Stimulated activated CD4-positive, alpha-beta T cell treated with anti-CD3 and anti-CD28 coated beads, Interleukin-4, amount 100 ng/mL, for 4 hours (primary cell): ENCODE measurements around the gene SPTA1.

Source experiments
- DNase-seq, 2 experiments: peaks; one replicate each; pipeline ENCODE4 v3.0.0-alpha.2; 2020

Gene SPTA1

DNA sequence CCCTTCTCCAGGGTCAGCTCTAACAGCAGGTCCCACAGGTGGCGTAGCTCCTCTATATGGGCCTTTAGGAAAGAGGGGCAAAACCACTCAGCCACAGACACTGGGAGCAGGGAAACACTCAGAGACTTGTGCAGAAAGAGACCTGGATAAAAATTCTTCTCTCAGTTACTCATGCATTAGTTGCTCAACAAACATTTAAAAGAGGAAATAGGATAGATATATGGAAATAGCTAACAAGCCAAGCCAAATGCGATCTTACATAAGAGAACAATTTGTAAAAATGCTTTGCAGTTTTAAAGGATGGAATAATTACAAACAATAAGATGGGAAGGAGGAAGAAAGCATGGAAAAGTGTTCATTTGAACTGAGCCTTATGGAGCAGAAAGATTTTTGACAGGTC lies 4.9 kb downstream of the SPTA1 start:
- no peak for DNase-seq

DNA sequence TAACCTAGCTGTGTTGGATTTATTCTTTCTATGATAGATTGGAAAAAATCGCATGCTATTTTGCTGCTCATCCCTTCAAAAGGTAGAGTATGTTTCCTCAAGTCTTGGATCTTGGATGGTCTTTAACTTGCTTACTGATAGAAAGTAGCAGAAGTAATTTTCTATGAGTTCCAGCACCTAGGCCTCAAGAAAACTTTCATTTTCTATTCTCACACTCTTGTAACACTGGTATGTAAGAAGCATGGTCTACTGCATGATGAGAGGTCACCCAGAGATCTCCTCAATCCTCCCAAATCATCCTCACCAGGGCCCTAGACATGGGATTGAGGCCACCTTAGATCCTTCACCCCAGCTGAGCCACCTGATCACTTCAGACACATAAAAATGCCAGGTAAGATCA lies 7.2 kb downstream of the SPTA1 start:
- no peak for DNase-seq

DNA sequence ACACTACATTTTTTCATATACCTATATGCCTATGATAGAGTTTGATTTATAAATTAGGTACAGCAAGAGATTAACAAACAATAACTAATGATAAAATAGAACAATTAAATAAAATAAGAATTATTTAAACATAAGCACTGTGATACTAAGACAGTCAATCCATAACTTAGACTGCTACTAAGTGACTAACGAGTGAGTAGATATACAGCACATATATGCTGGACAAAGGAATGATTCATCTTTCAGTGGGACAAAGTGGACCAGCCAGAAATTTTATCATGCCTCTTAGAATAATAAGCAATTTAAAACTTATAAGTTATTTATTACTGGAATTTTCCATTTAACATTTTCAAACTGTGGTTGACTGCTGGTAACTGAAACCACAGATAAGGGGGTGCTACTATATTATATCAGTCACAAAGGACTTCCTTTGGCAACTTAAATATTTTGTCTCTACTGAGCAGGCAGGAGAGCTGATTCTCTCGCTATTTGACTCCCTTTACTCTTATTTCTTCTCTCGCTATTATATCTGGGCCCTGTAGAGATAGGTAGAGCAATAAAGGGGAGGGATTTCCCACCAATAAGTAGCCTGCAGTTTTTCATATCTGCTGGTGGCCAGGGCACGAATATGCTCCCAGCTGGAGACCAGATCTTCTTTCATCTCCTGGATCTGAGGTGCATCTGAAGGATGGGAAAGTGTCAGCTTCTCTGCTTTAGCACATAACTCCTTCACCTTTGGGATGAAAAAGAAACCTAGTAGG lies 10.8 kb downstream of the SPTA1 start:
- no peak for DNase-seq

DNA sequence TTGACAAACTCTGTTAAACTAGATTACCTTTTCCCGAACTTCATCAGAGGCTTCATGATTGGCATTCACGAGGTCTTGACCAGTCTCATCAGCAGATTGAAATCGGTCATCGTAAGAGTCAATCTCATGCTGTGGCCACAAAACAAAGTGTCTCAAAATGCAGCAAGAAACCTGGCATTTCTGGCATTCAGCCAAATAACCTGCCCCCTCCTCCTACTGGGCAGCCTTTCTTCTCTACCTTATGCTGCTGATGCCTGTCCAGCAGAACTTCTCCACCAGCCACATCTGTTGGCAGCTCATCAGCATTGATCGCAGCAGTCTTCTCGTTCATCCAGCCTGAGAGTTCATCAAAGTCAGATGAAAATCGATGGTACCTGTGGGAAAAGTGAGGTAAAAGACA lies 12.2 kb downstream of the SPTA1 start:
- DNase-seq: no peak

DNA sequence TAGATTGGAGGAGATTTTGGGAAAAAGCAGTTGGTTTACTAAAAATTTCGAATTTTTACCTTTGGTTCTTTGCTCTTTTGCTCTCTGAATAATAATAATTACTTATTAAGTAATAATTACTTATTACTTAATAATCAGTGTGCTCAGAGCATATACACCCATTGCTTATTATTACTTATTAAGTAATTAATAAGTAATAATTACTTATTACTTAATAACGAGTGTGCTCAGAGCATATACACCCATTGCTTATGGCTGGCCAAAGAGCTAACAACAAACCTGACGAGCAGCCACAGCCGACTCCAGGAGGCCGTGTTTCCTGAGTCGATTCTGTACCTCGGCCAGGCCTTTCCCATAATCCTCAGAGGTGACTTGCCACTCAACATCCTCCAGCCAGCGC lies 20.5 kb downstream of the SPTA1 start:
- DNase-seq: no peak

DNA sequence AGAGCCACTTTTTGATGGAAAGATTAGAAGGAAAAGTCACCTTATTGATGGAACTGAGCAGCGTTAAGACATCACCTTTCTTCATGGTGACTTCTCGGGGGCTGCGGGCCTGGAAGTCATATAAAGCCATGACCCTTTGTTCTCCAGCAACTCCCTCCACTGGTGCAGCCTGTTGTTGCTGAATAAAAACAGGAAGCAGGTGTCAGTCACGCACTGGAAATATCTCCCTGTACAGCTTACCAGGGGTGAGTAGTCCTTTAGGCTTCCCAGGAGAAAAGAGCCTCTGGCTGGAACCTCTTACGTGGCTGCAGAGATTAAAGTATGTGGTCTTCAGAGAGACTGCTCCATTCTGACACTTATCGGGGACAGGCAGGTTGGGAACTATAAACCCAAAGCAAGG lies 31.9 kb downstream of the SPTA1 start:
- DNase-seq: no peak

DNA sequence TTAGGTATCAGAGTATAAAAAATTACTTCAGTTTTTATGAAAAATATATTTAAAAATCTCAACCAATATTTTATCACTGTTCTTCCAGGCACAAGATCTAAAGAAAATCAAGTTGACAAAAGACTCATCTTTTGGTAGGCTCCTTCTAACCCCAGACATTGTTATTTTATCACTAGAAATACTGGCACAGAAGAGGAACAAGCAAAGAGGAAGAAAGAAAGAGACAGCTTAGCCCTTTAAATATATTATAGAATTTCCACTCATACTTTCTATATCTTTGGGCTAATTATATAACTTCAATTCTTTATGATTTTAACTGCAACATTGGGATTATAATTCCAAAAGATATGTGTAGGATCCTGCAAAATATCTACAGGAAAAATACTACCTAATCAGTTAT lies 32.4 kb downstream of the SPTA1 start:
- no peak for DNase-seq

DNA sequence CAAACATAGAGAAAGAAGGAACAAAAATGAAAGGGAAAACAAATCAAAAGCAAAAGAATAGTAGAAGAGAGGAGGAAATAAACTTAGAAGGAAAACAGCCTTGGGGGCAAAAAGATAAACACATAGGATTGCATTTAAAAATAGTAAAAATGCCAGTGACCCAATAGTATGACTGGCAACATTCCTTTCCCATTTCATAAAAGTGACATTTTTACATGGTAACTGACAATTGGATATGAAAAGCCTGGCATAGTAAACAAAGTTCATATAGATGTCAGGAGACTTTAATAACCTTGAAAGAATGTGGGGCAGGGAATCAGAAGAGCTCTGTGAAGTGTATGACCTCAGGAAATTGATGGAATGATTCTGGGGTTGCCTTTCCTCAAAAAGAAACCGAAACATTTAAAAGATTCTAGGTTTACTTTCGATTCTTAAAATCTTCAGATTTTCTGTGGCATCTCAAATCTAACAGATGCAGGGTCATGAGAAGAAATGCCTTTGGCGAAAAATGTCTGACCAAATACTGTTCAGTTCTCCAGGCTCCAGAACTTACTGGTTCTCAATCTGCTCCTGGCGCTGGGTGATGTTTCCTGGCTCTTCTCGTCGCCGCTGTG lies 33.7 kb downstream of the SPTA1 start:
- DNase-seq: no peak

DNA sequence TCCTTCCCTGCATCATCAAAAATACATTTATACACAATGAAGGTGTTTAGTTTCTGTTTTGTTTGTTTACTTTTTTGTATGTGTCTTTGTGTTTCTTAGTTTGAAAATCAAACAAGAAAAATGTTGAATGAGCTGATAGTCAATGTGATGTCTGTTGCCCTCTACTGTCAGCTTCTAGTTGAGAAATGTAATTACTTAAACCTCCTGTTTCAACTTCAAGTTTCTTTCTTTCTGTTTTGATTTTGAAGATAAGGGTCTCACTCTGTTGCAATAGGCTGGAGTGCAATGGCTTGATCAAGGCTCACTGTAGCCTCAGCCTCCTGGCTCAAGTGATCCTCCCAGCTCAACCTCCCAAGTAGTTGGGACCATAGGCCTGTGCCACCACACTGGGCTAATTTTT lies 37.5 kb downstream of the SPTA1 start:
- no peak for DNase-seq

DNA sequence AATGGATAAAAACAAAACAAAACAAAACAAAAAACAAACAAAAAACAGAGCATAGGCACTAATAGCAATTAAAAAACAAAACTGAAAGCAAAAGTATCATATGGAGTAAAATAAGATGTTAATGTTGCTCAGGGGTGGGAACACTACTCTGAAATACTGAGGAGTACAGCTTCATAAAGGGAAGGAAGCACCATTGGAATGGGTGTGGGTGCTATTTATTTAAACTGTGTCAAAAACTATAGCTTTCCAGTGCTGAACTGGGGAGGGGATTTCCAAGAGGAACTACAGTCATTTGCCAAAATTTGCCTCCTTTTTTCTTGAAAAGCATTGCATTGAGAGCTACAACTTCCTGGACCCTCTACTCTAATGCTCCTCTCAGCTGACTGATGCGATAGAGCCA lies 40.0 kb downstream of the SPTA1 start:
- DNase-seq: no peak

DNA sequence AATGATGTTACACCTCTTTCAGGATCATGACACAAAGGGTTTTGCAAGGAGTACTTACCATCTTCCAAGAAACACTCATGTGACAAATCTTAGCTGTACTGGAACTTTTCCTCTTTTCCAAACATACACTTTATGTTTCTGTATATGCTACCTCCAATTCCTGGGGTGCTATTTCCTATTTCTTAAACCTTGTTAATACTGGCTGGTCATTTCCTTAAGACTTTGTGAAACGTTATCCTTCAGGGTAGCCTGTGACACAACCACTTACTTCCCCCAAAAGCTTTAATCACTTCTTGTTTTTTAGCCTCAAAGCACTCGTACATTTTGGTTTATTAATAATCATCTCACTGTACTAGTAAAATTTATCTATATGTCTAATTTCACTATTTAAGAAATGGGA lies 42.1 kb downstream of the SPTA1 start:
- DNase-seq: no peak

DNA sequence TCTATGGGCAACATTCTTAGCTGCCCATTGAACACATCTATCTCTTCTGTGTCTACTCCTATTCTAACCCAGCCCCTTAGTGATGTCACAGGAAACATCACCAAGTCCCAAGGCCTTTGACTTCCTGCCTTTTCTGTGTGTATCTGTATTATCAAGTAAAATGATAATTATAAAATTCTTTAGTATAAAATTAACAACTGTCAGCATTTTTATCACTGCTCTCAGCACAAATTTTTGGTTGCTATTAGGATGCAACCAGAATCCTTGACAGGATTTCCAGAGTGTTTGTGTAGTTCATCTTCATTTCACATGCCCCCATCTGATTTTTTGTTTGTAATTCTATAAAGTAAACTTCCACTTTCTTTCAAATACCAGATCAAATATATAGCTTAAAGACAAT lies 47.6 kb downstream of the SPTA1 start:
- DNase-seq: no peak

DNA sequence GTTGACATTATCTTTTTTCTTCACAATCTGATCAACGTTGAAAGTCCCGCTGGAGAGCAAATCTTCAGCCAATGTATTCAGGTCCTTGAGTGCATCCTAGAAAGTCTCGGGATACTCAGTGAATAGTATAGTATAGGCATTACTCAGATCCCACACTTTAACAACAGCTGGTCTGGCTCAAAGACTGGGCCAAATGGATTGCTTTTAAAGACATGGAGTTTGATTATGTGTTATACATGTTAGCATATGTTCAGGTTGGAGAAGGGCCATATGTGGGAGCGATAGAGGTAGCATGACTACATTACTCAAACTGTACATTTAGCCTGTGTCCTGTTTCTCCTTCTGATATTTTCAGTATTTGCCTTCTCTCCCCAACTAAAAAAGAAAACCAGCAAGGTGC lies 48.4 kb downstream of the SPTA1 start:
- DNase-seq: no peak

DNA sequence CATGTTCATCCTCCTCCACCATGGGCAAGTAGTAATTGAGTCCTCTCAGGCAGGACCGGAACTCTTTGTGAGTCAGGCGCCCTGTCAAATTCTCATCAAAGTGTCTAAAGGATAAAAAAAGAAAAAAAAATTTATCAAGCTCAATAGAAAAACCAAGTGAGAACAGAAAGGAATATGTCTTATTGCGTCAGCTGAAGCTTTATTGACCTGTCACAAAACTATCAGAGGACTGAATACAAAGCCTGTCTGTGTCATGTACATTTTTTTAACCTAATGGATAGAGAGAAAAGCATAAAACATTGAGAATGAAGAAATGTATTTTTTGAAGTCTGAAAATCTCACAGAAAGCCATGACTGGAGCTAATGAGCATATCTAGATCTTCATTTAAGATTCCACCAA lies 72.8 kb downstream of the SPTA1 start:
- no peak for DNase-seq

DNA sequence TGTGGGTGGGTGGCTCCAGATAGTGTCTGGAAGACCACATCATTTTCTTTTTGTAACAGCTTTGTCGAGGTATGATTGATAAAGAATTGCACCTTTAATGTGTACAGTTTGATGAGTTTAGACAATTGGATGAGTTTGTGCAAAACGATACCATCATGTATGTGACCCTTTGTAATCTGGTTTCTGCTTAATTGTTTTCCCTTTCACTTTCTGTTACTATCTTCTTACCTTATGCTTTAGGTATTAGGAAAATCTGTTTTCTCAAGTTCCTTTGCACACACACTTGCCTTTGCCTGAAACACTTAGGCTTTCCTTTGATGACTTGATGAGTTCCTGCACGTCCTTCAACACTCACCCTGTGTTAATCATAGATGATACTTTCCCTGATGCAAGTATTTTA lies 74.6 kb downstream of the SPTA1 start:
- no peak for DNase-seq

DNA sequence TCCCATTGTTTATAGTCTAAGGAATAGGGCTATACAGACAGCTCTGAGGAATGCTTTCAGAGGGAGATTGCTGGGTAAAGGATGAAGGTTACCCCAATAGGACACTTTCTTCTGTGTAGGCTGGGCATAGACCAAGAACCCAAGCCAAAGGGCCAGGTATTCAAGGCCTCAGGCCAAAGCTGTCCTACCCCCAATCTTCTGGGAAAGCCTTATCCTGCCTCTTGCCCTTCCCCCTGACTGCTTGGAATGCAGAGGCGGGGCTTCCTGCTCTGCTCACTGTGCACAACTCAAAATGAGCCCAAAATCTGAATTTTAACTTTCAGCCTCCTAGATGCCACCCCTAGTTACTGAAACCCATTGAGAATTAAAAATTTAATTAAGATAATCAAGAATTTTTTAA lies 79.2 kb downstream of the SPTA1 start:
- DNase-seq: no peak

DNA sequence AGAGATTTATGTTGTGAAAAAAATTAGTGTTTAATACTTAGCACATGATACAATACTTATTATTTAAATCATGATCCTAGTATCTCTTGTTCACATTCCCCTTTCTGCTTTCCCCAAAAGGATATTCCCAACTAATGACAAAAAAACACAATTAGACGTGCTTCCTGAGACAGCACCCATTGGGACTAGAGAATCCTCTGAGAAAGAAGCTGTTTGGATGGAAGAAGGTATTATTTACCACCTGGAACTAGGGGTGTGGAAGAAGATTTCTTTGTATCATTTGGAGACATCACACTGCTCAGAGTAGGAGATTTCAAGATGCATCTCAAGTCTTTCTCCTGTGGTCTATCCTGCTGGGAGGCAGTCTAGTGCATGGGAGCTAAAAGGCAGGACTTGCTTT lies 81.5 kb downstream of the SPTA1 start, which contains the start of gene OR10Z1:
Gene OR10Z1, plus strand, starts transcription at position 301 of the 400 bp plus-strand sequence. CDS start 1,171 bp downstream, outside the sequence.
- DNase-seq: no peak

DNA sequence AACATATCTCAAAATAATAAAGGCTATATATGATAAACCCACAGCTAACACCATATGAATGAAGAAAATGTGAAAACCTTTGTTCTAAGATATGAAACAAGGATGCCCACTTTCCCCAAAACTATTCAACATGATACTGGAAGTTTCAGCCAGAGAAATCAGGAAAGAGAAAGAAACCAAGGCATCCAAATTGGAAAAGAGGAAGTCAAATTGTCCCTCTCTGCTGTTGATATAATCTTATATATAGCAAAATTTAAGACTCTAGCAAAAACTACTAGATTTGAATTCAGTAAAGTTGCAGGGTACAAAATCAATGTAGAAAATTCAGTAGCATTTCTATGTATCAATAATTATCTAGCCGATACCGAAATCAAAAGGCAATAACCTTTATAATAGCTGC lies 85.8 kb downstream of the SPTA1 start:
- no peak for DNase-seq

DNA sequence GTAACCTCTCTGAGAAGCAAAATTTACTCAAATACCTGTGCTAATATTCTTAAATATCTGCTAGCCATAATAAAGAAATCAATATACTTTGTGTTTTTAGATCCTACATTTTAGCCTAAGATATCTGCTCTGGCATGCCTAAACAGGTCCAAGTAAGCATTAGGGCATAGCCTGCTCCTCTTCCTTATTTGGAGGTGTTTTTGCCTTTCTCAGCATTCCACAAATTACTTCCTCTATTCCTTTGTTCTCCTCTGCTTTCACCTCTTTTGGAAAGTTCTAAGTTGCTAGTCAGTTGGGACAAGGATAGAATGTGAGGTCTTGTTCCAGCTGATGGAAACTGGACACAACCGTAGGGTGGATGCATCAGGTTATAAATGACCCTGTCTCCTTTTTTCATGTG lies 99.6 kb downstream of the SPTA1 start:
- DNase-seq: no peak

DNA sequence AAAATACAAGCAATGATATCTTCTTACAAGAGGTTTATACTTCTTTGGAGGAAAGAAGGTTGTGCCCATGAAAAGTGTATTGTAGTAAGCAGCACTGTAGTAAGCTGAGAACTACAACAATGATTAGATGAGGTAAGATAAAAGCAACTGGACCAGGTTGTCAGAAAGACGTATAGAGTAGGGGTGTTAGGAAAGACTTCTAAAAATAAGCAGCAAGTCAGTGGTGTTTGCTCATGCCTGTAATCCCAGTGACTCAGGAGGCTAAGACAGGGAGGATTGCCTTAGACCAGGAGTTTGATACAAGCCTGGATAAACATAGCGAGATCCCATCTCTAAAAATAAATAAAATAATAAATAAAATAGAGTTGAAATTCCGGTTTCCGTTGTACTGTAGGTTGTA lies 102.6 kb downstream of the SPTA1 start:
- DNase-seq: no peak

DNA sequence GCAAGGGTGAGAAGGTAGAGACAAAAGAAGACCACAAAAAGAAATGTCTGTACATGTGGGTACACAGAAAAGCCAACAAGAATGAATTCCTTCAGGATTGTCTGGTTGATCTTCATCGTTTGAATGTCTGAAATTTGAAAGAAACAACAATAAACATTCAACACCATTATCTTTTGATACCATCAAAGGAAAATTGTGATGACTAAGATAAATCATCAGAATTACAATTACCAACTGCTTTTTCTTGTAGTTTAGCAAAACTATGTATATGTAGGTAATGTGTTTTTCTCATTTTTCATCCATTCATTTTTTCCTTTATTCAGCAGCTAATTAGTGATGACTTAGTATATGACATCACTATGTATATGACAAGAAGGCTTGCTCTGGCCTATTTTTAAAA lies 106.8 kb downstream of the SPTA1 start, which contains the start of gene OR10X1:
Gene OR10X1, minus strand, starts transcription at position 167 of the 400 bp plus-strand sequence. Its CDS starts 0 bp downstream, at position 167.
- no peak for DNase-seq

DNA sequence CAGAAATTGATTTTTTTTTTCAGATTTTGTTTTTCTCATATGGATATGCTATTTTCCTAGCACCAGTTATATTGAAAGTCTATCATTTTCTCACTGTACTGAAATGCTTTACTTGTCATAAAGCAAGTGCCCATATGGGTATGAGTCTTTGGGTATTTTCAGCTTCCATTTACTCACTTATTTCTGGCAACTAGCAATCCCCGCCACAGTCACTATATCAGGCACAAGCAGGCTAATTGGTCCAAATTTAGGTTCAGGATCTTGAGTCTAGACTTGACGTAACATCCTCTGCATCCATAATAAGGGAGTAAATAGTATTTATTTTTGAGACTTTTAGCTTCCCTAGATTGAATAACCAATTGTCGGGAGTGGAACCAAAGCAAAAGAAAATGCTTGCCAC lies 109.0 kb downstream of the SPTA1 start:
- no peak for DNase-seq

DNA sequence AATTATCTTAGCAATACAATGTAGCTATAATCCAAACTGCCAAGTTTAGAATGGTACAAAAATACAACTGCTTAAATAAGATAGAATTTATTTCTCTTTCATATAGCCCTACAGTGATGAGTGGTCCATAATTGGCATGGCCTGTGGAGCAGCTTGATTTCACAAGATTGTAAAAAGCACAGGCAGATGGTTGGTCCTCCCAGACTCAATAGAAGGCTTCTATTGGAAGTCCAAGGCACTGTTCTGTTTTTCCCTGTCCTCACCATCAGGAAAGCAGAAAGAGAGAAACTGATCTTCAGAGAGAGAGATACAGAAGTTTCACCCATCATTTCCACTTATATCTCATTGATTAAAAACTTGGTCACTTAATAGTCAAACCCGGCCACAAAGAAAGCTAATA lies 114.3 kb downstream of the SPTA1 start:
- DNase-seq: no peak

DNA sequence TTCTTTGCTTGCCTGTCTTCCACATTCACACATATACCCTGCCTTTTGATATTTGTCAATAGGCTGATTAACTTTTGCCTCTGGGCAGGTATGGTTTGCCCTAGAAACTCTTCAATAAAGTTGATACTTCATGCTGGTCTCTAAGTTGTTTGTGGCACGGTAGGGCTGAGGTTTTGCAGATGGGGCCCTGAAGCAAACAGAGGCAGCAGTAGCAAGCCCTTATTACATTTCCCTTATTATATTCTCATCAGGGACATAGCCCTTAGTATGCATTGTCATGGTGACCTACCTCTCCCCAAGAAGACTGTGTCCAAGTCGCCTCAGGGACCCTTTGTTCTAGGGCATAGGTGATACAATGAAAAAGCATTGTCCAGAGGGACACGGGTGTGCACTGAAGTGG lies 116.0 kb downstream of the SPTA1 start, which contains the start of gene OR6P1:
Gene OR6P1, minus strand, starts transcription at position 101 of the 400 bp plus-strand sequence. CDS start 6,976 bp downstream, outside the sequence.
- no peak for DNase-seq

DNA sequence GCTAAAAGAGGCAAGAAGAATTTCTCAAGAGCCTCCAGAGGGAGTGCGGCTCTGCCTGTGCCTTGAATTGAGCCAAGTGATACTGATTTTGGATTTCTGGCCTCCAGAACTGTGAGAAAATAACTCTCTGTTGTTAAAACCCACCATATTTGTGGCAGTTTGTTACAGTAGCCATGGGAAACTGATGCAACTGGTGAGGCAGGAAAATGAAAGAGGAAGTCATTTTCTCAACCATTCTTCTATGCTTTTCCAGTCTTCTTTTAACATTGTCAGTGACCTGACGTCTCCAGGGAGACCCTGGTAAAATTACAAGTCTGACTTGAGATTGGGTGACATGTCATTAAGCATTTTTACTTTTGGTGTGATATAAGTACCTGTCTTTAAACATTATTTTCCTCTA lies 121.9 kb downstream of the SPTA1 start:
- DNase-seq: no peak
